Measurements from ENCODE around the gene MAEA. TPM values are rescaled to one million over a fixed set of nuclear protein-coding genes. Genes with fewer than 3 reads are reported as not detected.

MAEA gene
- total RNA-seq, 1 donor from 2014 or later, result 72.3 TPM

DNA sequence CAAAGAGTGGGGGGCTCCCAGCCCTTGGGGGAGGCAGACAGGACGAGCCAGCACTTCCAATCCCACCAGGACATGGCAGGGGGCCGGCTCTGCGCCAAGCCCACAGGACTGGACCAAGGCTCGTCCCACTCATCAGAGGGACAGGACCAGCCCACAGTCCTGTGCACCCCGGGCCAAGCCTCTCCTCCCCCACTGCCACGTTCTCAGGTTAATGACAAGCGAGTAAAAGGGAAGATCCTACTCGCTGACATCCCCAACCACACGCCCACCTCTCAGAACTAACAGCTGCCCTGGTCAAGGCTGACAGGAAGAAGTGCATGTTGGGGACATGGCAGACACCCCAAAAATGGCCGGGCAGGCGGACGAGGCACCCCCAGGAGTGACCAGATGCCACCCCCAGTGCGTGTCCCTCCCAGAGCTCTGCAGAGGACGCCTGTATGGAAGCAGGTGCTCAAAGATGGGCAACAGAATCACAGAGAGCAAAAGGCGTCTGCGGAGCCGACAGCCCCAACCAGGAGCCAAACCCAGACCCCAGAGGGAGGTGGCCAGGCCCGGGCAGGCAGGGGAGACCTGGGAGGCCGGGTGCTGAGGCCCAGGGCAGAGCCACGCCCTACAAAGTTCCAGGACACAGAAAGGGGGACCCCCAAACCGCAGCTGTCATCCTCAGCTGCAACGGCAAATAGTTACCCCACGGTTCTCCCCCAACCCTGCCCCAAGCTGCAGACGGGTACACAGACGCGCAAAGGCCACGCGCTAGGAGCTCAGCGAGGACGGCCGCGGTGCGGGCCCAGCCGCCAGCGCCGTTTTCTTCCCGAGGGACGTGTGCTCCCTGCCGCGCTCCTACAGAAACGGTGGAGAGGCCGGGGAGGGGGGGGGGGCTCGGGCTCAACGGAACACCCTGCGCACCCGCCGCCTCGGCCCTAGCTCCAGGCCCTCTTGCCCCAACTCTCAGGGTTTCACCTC is 42.5 kb upstream of the MAEA start:
- no peak for DNase-seq (ENCODE audit: low read depth)
- H3K4me3 ChIP-seq (ENCODE audit: low read depth, low read length), result peak overlapping the region; percentile 79
- no peak for TF ChIP-seq CTCF (conservative IDR thresholded peaks at IDR 0.05; ENCODE audit: low read depth, low read length)

GRCh38 chr4:1247864-1248244 is 41.8 kb upstream of the MAEA start:
- H3K4me3 ChIP-seq (ENCODE audit: low read depth, low read length), result peak overlapping the region; percentile 79
- DNase-seq (ENCODE audit: low read depth), result no peak
- TF ChIP-seq CTCF (conservative IDR thresholded peaks at IDR 0.05; ENCODE audit: low read depth, low read length), result no peak

GRCh38 chr4:1248245-1249147 is 41.2 kb upstream of the MAEA start, which contains the start of gene CTBP1:
Gene CTBP1 (minus strand): TSS chr4:1249130. CDS start chr4:1241331, 7,799 bp downstream.
- TF ChIP-seq CTCF (conservative IDR thresholded peaks at IDR 0.05; ENCODE audit: low read depth, low read length), result no peak
- H3K4me3 ChIP-seq (ENCODE audit: low read depth, low read length), result peak within 1 kb of the TSS; percentile 79
- DNase-seq (ENCODE audit: low read depth), result no peak

DNA sequence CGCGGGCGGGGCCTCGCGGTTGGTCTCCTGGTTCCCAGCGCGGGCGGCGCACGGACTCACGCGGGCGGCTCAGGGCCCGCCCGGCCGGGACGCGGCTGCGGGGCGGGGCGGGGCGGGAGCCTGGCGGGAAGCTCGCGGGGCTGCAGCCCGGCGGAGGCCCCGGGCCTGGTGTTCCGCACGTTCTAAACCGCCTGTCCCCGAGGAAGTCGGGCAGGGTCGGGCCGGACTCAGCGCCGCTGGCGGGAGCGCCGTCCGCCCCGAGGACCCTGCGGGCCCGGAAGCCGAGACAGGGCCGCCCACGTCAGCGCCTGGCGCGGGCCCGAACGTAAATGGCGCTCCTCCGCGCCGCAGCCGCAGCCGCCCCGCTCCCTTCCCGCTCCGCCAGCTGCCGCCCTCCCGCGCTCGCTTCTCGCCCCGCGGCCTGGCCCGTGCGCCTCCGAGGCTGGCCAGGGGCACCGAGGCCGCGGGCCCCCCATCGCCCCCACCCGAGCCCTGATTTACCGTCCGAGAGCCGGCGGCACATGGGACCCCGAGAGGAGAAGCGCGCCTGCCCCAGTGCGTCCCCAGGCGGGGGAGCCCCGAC is 40.5 kb upstream of the MAEA start:
- H3K4me3 ChIP-seq (ENCODE audit: low read depth, low read length), result peak overlapping the region; percentile 72
- TF ChIP-seq CTCF (conservative IDR thresholded peaks at IDR 0.05; ENCODE audit: low read depth, low read length), result no peak
- no peak for DNase-seq (ENCODE audit: low read depth)

DNA sequence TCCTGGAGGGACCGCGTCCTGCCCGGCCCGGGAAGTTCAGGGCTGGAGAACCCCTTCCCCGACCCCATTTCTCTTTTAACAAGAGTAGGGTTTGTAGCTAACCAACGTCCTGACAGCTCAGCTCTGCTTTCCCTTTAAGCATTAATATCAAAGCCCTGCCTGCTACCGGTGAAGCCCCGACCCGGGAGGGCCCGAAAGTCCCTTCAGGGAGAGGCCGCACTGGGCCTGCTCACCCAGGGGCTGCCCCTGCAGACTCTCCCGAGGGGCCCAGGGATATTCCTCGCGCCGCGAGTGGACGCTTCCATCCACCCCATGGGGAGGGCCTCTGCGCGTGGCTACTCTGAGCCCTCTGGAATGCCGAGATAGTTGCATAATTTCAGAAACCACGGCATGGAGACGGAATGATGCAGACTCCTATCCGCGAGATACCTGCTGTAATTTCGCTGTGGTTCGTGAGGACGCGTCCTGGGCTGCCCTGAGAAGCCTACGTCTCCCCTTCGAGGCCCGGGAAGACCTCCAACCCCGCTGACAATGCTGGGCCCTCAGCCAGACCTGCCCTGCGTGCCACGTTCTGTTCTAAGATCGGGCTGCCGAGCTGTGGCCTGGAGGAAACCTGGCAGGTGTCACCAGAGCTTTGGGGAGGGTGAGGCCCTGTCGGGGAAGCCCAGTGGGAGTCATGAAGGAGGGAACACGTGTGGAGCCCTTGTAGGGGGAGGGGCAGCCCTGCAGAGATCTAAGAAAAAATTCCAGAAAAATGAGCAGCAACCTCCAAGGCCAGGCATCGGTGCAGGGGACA is 39.8 kb upstream of the MAEA start:
- no peak for TF ChIP-seq CTCF (conservative IDR thresholded peaks at IDR 0.05; ENCODE audit: low read depth, low read length)
- DNase-seq (ENCODE audit: low read depth), result peak; percentile 30
- peak overlapping the region; percentile 72 for H3K4me3 ChIP-seq (ENCODE audit: low read depth, low read length)

DNA sequence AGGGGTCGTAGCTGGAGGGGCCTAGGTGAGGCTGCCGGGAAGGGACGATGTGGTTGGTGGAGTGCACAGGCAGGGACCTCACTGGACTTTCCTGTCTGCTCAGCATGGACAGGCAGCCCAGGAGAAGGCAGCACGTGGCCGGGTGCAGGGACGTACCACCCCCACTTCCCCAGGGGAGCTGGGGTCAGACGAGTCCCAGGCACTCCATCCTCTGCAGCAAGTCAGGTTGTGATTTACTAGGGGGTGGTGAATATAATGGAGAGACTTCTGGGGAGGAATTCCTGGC is 39.2 kb upstream of the MAEA start:
- no peak for DNase-seq (ENCODE audit: low read depth)
- peak overlapping the region; percentile 72 for H3K4me3 ChIP-seq (ENCODE audit: low read depth, low read length)
- no peak for TF ChIP-seq CTCF (conservative IDR thresholded peaks at IDR 0.05; ENCODE audit: low read depth, low read length)
